Uterus (tissue), 2 donors: ENCODE measurements around the gene SP1.

Source experiments
- POLR2A ChIP-seq, 2 donors: fragments of 450-650 bp; IDR thresholded peaks; one replicate each; pipeline ENCODE4 v1.6.1; 2016; ENCODE audit warnings: antibody characterized with exemption in 2 of 2, mild to moderate bottlenecking in 1 of 2, moderate library complexity in 1 of 2
- TF ChIP-seq, protein P1 (sequence below), 4 experiments: fragments of 200-600 bp in 2 of 4; fragments of 450-650 bp in 2 of 4; sonication (generic) in 2 of 4; IDR thresholded peaks; one replicate each; pipeline ENCODE4 v1.5.1; 2016 to 2019; ENCODE audit warnings: antibody characterized with exemption in 4 of 4, mild to moderate bottlenecking in 2 of 4, moderate library complexity in 1 of 4

DNA sequence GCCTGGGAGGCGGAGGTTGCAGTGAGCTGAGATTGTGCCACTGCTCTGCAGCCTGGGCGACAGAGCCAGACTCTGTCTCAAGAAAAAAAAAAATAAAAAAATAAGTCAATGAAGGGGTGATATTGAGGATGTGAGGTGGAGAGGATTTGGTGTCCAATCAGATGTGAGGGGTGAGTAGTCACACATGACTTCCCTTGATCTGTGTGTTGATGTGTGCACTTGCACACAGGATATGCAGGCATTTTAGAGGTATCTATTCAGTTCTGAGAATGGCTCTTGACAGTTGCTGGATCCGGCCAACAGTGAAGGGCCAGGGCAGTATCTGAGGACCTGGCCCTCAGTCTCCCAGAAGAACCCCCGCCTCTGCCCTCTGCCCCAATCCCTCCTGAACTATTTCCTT, 36.0 kb upstream of the SP1 start:
- TF ChIP-seq, protein P1, sequence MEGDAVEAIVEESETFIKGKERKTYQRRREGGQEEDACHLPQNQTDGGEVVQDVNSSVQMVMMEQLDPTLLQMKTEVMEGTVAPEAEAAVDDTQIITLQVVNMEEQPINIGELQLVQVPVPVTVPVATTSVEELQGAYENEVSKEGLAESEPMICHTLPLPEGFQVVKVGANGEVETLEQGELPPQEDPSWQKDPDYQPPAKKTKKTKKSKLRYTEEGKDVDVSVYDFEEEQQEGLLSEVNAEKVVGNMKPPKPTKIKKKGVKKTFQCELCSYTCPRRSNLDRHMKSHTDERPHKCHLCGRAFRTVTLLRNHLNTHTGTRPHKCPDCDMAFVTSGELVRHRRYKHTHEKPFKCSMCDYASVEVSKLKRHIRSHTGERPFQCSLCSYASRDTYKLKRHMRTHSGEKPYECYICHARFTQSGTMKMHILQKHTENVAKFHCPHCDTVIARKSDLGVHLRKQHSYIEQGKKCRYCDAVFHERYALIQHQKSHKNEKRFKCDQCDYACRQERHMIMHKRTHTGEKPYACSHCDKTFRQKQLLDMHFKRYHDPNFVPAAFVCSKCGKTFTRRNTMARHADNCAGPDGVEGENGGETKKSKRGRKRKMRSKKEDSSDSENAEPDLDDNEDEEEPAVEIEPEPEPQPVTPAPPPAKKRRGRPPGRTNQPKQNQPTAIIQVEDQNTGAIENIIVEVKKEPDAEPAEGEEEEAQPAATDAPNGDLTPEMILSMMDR (IDR thresholded peaks at IDR 0.05) = no peak
- no peak for TF ChIP-seq POLR2A (IDR thresholded peaks at IDR 0.05)
